ENCODE data around the gene PARPBP. TPM values are rescaled to one million over a fixed set of nuclear protein-coding genes. Genes with fewer than 3 reads are reported as not detected.
"Not testable (repeated sequence)": the region's sequence is repeated elsewhere in the genome, so short reads cannot be mapped to it uniquely, and the experiment has no call there.

Gene PARPBP
- polyA plus RNA-seq, 2 of the 4 experiments (the other 2 are of a cell fraction) = 32.4 to 58.2 TPM

GRCh38 chr12:102240859-102241258 is 120.9 kb downstream of the PARPBP start:
- POLR2A ChIA-PET; ATAC-seq; H3K4me1 ChIP-seq; H3K4me2 ChIP-seq; FAIRE-seq; H3K27ac ChIP-seq; DNase-seq (ENCODE audit: low read depth in 1 of 2, low spot score in 1 of 2); H3K9me3 ChIP-seq; CTCF ChIA-PET; H3K4me3 ChIP-seq: not testable (repeated sequence)
- 43% methylated on average over 2 of the region's 2 CpGs for WGBS (ENCODE audit: missing lambda C conversion rate)

Small RNA genes lying within 50 kb of the gene (small RNA-seq; reads per million reads assigned to genes)
- 0 reads per million in 6 experiments for gene RN7SL793P

Other genes with a start within 250 kb of the PARPBP start
- gene DRAM1, start 242.6 kb upstream of the PARPBP start, polyA plus RNA-seq (2011; rRNA removed) = 28.0 and 31.1 TPM in 2 replicates
- 39.1 to 41.2 TPM (median 41.0 TPM) in 3 replicates for gene DRAM1, start 242.6 kb upstream of the PARPBP start, polyA plus RNA-seq (2017; fragmentation: RNase III; extraction: RNeasy Plus Mini Kit Qiagen cat#74134 plus additional on column Dnase treatment)
- 54.9 and 63.3 TPM in 2 replicates for gene WASHC3, start 58.2 kb upstream of the PARPBP start, polyA plus RNA-seq (2011; rRNA removed)
- 36.2 to 39.1 TPM (median 38.1 TPM) in 3 replicates for gene WASHC3, start 58.2 kb upstream of the PARPBP start, polyA plus RNA-seq (2017; fragmentation: RNase III; extraction: RNeasy Plus Mini Kit Qiagen cat#74134 plus additional on column Dnase treatment)
- gene NUP37, start 69 bp upstream of the PARPBP start, polyA plus RNA-seq (2011; rRNA removed) = 91.9 and 118 TPM in 2 replicates
- 98.0 to 103 TPM (median 101 TPM) in 3 replicates for gene NUP37, start 69 bp upstream of the PARPBP start, polyA plus RNA-seq (2017; fragmentation: RNase III; extraction: RNeasy Plus Mini Kit Qiagen cat#74134 plus additional on column Dnase treatment)
- gene PMCH, start 77.7 kb downstream of the PARPBP start, polyA plus RNA-seq (2011; rRNA removed) = not detected in 2 replicates
- not detected in 3 replicates for gene PMCH, start 77.7 kb downstream of the PARPBP start, polyA plus RNA-seq (2017; fragmentation: RNase III; extraction: RNeasy Plus Mini Kit Qiagen cat#74134 plus additional on column Dnase treatment)

All from A549 (cell line).